ENCODE results near the gene IMMP2L. TPM values are rescaled to one million over a fixed set of nuclear protein-coding genes. Genes with fewer than 3 reads are reported as not detected.
"Not testable (repeated sequence)": the region's sequence is repeated elsewhere in the genome, so short reads cannot be mapped to it uniquely, and the experiment has no call there.

Gene IMMP2L
- polyA plus RNA-seq, 3 donors: 41.3 to 49.8 (median 43.0) TPM

DNA sequence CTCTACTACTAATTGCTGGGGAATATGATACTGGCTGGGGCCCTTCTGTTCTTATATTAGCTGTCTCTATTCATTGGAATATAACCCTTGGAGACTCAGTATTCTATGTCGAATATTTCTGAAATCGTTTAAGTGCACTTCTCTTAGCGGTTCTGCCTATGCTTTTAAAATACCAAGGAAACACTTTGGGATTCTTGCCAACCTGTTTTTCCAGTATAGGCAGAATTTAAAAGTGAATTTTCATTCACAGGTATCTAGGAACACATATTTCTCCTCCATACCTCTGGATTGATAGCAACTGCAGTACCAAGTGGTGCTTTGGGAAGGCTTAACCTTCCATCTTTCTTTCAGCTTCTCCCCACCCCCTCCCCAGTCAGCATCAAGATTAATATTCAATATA is 841.7 kb downstream of the IMMP2L start:
- no peak for DNase-seq (ENCODE audit: extremely low read depth in 1 of 11, low read depth in 9 of 11, low spot score in 4 of 11)

DNA sequence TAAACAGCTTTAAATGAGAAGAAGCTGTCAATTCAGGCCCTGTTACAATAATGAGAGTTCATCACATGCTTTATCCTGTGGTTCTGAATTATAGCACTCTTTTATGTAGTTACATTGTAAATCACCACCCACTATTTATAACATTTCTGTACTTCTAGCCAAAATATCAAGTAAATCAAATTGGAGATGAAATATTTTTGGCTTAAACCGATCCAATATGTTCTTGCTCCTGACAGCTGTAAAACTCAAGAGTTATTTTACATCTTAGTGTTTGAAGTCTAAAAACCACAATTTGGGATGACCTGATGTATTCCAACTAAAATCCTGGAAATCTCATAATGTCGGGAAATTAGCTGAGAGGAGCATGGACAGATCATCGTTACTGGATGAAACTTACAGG is 842.6 kb downstream of the IMMP2L start:
- DNase-seq (ENCODE audit: extremely low read depth in 1 of 11, low read depth in 9 of 11, low spot score in 4 of 11): peak in 3 of 11 donors; percentile 2 to 3 (median 3)

DNA sequence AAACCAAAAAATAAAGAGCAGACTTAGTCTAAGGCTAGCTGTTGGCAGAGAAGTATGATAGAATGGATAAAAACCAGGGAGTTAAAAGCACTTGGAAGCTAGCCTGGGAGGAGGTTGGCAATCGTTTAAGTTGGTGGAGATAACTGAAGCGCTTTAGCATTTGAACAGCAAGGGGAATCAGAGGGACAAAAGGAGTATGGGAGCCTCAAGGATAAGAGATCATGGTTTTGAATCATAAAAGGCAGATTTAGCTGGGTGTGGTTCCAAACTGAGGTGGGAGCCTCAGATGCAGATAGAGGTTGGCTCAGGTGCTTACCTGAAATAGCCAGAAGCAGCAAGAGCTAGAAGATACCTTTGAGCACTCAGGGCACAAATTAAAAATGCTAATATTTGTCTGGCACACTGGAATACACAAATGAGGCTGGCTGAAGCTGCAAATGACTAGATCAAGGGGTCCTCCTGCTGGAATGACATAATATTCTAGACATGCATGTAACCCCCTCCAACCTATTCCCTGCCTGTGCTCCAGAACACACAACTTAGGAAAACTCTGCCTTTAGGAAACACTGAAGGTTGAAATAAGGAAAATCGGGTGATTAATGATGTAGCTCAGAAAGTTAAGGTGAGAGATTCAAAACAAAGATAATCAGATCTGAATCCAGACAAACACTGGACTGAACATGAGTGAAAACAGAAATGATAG is 843.6 kb downstream of the IMMP2L start:
- no peak for DNase-seq (ENCODE audit: extremely low read depth in 1 of 11, low read depth in 9 of 11, low spot score in 4 of 11)

DNA sequence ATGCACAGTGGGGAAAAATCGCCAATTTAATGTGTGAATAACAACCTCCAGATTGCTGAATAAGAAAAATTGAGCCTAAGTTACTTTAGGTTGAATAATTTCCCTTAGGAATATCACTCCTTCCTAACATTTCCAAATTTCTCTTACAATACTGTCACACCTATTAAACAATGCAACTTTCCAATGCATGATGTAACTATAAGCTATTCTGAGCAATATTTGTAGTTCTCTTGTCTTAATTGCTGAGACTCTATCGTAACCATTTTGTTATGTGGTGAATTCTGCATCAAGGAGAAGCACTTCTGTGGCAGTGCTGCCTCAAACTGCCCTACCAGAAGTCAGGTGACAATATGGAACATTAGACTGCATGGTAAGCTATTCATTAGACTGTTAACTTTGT is 858.1 kb downstream of the IMMP2L start:
- no peak for DNase-seq (ENCODE audit: extremely low read depth in 1 of 11, low read depth in 9 of 11, low spot score in 4 of 11)

DNA sequence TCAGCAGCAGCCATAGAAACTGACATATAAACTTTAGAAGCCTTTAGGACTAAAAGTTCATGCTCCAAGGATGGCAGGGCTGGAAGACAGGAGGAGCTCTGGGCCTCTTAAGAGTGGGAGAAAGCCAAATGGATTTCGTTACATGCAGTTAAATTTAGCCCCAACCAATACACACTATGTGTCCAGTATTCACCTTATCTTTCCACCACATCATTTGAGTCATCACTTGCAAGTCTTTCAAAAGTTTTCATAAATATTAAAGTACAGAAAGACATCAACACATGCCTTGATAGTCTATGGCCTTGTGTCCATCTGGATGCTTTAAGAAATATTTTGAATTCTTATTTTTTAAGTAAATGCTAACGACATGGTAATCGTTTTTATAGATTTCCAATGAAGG is 863.7 kb downstream of the IMMP2L start:
- DNase-seq (ENCODE audit: extremely low read depth in 1 of 11, low read depth in 9 of 11, low spot score in 4 of 11): no peak

DNA sequence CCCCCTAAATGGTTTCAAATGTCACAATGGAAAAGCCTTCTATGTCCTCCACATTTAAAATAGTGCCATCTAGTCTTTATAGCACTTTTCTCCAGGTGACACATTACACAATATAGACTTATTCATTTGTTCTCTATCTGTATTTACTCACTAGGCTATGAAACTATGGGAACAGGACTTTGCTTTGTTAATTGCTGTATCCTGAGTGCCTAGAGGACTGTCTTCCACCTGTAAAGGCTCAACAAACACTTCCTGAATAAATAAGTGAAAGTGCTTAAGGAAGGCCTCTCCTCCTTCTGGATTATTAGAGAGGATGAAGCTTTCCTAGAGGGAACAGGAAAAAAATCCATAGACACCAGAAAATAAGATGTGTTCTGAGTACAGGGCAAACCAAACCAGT is 868.9 kb downstream of the IMMP2L start:
- DNase-seq (ENCODE audit: extremely low read depth in 1 of 11, low read depth in 9 of 11, low spot score in 4 of 11): no peak

DNA sequence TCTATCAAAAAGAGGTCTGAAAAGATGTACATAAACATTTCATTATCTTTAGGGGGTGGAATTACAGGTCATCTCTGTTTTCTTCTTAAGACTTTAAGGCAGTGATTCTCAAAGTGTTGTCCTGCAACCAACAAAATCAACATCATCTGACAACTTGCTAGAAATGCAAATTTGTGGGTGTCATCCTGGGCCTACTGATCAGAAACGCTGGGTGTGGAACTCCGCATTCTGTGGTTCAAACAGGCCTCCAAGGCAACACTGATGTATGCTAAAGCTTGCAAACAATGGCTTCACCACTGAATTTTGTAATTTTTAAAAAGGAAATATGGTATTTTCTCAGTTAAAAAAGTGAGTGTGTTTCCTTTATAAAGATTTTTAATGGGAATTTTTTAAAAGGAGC is 873.4 kb downstream of the IMMP2L start:
- DNase-seq (ENCODE audit: extremely low read depth in 1 of 11, low read depth in 9 of 11, low spot score in 4 of 11): no peak

DNA sequence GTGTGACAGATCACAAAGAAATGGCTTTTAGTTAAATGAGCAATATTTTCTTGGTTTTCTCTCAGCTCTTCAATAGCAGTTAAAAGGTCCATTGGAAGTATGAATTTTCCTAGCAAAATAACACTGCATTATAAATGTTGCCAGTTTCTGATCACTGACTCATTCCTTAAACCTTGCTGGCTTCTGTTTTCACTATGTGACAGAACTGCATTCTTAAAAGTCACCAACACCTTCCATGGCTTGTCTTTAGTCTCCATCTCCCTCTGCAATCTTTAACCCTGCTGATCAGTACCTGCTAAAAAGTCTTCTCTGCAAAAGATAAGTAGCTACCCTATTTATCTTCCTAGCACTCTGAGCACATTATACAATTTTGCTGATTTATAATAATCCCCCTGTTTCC is 876.4 kb downstream of the IMMP2L start:
- no peak for DNase-seq (ENCODE audit: extremely low read depth in 1 of 11, low read depth in 9 of 11, low spot score in 4 of 11)

DNA sequence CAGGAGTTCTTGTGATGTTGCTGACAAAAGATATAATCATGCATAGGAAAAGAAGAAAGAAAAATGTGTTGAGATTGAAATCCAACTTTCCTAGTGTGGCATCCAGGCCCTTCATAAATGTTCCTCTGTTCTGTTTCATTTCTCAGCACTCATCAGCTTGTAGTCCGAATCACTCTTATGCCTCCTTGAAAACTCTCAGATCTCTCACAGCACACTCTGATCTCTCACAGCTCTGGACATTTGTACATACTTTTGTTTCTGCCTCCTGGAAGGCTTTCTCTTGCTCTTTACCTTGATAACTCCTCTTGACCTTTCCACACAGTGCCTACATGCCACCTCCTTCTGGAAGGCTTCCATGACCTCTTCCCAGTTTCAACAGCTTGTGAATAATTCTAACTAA is 880.4 kb downstream of the IMMP2L start:
- no peak for DNase-seq (ENCODE audit: extremely low read depth in 1 of 11, low read depth in 9 of 11, low spot score in 4 of 11)

DNA sequence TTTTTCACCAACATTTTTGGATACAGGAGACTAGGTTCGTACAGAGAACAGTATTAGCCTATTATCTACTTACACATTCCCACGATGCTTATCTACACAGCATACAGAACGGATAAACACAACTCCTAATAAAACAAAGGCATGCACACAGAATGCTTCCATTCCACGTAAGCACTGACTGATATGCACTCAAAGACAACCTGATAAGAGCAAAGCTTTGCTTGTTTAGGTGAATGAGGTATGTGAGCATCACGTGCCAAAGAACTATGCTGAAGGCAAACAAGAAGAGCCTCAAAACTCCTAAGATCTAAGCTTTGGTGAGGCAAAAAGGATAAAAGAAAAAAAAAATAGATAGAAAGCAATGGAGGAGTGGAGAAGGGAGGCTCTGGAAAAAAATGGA is 884.9 kb downstream of the IMMP2L start:
- DNase-seq (ENCODE audit: extremely low read depth in 1 of 11, low read depth in 9 of 11, low spot score in 4 of 11): no peak

DNA sequence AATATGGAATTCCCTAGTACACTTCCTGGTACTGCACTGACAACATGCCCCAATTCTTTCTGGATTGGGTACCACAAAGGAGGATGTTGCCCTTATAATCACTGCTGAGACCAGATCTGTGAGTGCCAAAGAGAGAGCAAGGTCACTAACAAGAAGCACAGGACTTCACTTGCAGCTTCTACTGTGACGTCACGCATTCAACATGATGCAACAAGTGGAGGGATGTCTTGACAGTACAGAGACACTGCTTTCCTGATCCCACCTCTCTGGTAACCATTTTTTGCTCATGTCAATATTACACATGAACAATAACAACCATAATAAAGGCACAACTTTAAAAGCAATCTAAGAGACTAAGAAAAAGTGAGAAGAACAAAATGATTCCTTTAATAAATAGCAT is 885.5 kb downstream of the IMMP2L start:
- no peak for DNase-seq (ENCODE audit: extremely low read depth in 1 of 11, low read depth in 9 of 11, low spot score in 4 of 11)

DNA sequence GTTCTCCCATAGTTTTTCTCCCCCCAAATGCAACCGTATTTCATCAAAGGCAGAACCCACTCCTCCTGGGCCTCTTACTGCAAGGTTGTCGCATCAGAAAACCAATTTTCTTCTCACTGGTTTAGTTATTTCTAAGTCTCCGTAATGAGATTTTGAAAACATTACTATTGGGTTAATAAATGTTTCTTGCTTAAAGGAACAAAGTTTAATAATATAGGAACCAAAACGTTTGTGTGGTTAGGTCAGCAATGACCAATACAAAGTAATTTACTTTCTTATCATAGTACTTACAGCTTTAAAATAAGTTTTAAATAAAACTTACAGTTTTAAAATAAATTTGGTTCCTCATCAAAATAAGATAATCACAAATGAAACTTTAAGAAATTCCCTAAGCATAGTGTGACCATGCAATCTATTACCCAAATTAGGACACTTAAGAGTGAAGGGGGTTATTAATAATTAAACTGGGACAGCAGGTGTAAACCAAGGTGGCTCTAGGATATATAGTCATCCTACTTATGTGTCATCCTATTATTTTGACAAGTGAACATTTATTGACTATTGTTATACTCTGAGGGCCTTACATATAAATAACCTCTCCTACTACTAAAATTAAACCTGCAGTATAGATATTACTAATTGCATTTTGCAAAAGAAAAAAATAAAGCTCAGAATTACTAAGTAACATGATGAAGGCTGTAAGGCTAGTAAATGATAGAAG is 886.7 kb downstream of the IMMP2L start:
- DNase-seq (ENCODE audit: extremely low read depth in 1 of 11, low read depth in 9 of 11, low spot score in 4 of 11): no peak

DNA sequence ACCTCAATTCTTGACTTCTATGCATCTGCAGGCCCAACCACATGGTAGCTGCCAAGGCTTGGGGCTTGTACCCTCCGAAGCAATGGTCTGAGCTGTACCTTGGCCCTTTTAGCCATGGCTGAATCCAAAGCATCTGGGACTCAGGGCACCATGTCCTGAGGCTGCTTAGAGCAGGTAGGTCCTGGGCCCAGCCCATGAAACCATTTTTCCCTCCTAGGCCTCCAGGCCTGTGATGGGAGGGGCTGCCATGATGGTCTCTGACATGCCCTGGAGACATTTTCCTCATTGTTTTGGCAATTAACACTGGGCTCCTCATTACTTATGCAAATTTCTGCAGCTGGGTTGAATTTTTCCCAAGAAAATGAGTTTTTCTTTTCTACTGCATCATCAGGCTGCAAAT is 889.1 kb downstream of the IMMP2L start:
- no peak for DNase-seq (ENCODE audit: extremely low read depth in 1 of 11, low read depth in 9 of 11, low spot score in 4 of 11)

DNA sequence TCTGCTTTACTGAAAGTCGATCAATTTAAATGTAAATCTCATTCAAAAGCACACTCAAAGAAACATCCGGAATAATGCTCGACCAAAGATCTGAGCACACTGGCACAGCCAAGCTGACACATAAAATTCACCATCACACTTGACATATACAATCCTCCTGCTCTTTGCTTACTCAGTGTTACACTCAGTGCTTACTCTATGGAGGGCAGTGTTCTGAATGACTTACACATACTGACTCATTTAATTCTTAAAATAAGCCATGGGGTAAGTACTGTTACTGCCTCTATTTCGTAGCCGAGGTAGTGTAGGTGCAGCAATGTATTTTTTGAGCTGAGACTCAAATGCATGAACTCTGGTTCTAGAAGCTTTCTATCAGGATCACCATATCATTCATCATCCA is 892.9 kb downstream of the IMMP2L start:
- DNase-seq (ENCODE audit: extremely low read depth in 1 of 11, low read depth in 9 of 11, low spot score in 4 of 11): no peak

DNA sequence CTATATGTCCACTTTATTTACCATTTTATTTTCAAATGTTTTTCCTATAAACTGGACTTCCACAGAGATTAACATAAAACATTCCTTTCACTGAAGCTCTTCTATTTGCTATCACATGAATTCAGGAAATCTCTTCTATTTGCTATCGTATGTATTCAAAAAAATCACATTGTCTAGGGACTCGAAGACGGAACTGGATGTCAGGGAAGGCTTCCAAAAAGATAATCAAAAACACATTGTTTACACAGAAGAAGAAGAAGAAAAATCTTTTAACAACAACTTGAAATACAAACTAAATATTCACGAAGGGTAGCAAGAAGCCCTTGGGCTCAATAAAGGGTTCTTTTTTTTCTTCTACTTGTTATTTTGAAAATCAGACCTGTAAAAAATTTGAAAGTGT is 897.5 kb downstream of the IMMP2L start:
- no peak for DNase-seq (ENCODE audit: extremely low read depth in 1 of 11, low read depth in 9 of 11, low spot score in 4 of 11)

DNA sequence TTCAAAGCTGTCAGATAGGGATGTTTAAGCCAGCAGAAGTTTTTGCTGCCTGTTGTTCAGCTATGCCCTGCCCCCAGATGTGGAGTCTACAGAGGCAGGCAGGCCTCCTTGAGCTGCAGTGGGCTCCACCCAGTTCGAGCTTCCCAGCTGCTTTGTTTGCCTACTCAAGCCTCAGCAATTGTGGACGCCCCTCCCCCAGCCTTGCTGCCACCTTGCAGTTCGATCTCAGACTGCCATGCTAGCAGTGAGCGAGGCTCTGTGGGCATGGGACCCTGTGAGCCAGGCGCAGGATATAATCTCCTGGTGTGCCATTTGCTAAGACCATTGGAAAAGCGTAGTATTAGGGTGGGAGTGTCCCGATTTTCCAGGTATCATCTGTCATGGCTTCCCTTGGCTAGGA is 901.7 kb downstream of the IMMP2L start:
- not testable (repeated sequence) for DNase-seq (ENCODE audit: extremely low read depth in 1 of 11, low read depth in 9 of 11, low spot score in 4 of 11)

DNA sequence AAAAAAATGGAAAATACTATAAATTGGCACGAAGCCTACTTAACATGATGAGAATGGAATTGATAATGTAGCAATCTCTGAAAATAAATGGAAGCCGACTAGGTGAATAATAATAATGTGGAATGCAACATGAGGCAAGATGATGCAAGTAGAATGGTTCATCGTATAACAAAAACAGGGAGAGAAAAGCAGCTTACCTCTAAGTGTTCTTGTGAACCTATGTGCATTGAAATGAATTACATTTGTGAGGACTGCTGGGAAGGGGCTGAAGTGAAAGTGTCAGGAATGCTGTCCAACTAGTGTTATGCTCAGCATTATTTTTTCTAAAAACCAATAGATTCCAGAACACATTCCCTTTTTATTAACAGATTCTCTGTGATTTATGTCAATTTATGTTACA is 912.0 kb downstream of the IMMP2L start:
- DNase-seq (ENCODE audit: extremely low read depth in 1 of 11, low read depth in 9 of 11, low spot score in 4 of 11): no peak

DNA sequence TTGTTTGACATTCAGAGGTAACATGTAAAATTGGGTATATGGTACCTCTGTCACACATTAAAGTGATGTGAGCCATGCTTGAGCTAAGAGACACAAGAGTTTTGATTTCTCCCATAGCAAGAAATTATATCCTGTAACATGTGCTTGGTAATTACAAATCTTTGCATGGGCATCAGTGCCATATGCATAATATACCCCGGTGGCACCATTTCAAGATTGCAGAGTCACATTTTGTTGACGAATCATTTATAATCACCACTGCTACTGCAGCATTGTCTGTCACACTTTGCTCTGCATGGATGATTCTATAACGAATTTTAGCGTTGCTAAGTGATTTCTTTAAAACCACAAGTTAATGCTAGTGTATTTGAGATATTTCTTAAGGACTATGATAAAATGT is 915.0 kb downstream of the IMMP2L start:
- DNase-seq (ENCODE audit: extremely low read depth in 1 of 11, low read depth in 9 of 11, low spot score in 4 of 11): no peak

DNA sequence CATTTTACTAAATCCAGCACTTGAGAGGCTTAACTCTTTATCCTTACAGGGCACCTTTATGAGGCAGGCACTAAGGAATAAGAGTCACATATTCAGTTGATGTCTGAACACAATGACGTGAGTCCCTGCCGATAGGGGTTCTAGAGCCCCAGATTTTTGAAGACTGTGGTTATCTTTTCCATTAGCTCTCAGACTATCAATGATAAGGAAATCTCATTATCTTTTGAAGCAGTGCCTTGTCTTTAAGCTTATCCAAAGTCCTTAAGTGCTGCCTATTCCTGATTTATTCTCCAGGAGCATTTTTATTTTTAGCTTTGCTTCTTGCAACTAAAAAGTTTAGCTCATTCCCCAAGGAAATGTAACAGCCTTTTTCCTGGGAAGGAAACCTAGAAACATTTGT is 915.5 kb downstream of the IMMP2L start:
- DNase-seq (ENCODE audit: extremely low read depth in 1 of 11, low read depth in 9 of 11, low spot score in 4 of 11): no peak

DNA sequence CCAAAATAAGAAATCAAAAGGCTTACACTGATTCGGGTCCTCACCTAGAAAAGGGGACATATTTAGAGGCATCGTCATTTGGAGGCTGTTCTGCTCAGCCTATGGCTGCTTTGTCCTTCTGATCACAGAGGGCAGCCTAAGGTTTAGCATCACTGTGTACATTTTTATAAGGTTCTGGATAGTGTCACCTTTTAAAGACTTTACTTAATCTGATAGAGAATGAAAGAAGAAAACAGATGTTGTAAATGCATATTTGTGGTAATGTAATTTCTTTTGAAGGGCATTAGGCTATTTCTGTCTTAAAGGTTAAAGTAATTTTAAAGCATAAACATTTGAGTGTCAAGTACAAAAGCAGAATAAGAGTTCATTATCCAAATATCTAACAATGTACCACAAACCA is 916.7 kb downstream of the IMMP2L start:
- DNase-seq (ENCODE audit: extremely low read depth in 1 of 11, low read depth in 9 of 11, low spot score in 4 of 11): no peak

DNA sequence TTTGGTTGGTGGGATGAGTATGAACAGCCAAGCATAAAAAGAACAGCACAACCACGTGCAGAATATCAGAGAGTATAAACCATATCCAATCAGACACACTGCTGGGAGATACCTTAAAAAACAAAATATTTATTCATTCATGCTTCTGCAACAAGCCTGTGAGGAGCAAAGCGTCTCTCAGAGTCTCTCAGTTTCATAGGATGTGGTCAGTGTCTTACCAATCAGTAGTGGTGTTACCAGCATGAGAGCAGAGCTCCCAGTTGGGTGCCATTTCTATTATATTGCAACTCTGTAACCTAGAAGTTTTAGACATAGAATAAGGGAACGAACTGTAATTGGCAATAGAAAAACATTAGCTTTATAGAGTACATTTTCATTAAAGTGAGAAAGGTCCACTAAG is 917.2 kb downstream of the IMMP2L start:
- no peak for DNase-seq (ENCODE audit: extremely low read depth in 1 of 11, low read depth in 9 of 11, low spot score in 4 of 11)

All from renal cortex interstitium (tissue), 11 donors.